Stimulated activated effector memory CD8-positive, alpha-beta T cell treated with anti-CD3 and anti-CD28 coated beads, Interleukin-12 subunit alpha, Interleukin-12 subunit beta, amount 100 ng/mL, for 72 hours (primary cell): Measurements from ENCODE around the gene COL8A1.

ENCODE experiments used
- ATAC-seq: fragments of 150-1000 bp; cut with Tn5 transposase; 2 replicates; pipeline ENCODE4 v1.10.0; 2021
- DNase-seq, 2 donors: peaks; one replicate each; pipeline ENCODE4 v3.0.0; 2021 to 2022; ENCODE audit warnings: low spot score in 2 of 2
- H3K27ac Mint-ChIP-seq: one replicate; pipeline ENCODE4 v1.8.0; 2022; ENCODE audit warnings: mild to moderate bottlenecking, mixed read lengths
- H3K36me3 Mint-ChIP-seq: one replicate; pipeline ENCODE4 v1.8.0; 2022; ENCODE audit warnings: mild to moderate bottlenecking, mixed read lengths
- H3K4me1 Mint-ChIP-seq: one replicate; pipeline ENCODE4 v1.8.0; 2022; ENCODE audit warnings: mixed read lengths
- H3K4me3 Mint-ChIP-seq: one replicate; pipeline ENCODE4 v1.8.0; 2022; ENCODE audit warnings: mild to moderate bottlenecking, mixed read lengths
- H3K9me3 Mint-ChIP-seq: one replicate; pipeline ENCODE4 v1.8.0; 2022; ENCODE audit warnings: mixed read lengths

Gene COL8A1

DNA sequence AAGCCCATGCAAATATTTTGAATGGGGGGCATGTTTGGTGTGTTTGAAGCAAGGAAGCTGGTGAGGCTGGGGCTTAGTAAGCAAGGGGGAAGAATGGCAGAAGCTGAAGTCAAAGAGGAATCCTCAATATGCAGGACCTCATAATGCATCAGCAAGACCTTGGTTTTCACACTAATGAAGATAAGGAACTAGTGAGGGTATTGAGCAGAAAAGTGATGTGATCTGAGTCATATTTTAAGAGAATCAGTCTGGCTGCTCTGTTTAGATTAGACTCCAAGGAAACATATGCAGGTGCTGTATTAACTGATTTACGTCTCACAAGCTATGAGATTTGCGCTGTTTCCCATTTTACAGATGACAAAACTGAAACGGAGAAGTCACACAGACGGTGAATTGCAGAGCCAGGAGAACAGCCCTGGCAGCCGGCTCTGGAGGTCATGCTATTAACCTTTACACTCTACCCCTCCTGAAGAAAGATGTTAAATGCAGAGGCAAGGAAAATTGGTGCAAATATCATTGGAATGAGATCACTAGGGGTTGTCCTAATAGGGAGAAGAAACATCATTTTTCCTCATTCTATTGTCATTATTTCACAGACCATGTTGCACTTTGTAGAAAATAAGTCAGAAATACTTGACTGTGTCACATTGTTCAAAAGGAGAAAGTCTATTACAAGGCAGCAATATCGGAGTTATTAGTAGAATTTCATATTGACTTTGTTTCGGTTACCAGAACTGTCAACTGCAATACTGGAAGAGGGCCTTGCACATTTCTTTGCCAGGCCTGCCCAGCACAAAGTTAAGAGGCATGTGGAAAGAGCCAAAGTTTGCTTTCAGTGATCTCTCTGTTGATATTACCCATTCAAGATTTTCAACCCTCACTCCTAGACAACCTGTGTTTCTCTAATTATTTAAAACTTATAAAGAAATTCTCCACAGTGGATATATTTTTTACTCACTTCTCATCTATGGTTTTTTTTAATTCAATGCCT lies 64.9 kb downstream of the COL8A1 start:
- Mint-ChIP-seq H3K9me3 (no peaks in the 10 kb centered on the region), H3K27ac (no peak overlapping the region), H3K4me3 (no peak overlapping the region), H3K4me1 (no peaks in the 10 kb centered on the region), H3K36me3 (no peaks in the 10 kb centered on the region)
- no peak for DNase-seq
- ATAC-seq = no peak

DNA sequence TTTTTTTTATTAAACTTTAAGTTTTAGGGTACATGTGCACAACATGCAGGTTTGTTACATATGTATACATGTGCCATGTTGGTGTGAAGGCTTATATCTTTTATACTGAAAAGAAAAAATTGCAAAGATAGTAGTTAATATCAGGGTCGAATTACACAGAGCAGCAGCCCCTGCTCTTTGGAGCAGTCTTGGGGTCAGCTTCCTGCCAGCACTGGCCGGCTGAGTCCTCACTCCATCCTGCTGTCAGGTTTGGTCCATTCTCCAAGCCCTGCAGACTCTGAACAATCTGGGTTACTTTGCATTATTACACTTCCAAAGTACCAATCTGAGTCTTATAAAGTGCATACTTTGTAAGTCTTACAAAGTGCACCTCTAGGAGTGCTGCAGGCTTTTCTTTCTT lies 66.0 kb downstream of the COL8A1 start:
- H3K36me3 Mint-ChIP-seq = no peaks in the 10 kb centered on the region
- ATAC-seq (no peak), DNase-seq (no peak)
- H3K9me3 Mint-ChIP-seq = no peaks in the 10 kb centered on the region
- no peak overlapping the region for H3K4me3 Mint-ChIP-seq
- H3K4me1 Mint-ChIP-seq = no peaks in the 10 kb centered on the region
- no peak overlapping the region for H3K27ac Mint-ChIP-seq

DNA sequence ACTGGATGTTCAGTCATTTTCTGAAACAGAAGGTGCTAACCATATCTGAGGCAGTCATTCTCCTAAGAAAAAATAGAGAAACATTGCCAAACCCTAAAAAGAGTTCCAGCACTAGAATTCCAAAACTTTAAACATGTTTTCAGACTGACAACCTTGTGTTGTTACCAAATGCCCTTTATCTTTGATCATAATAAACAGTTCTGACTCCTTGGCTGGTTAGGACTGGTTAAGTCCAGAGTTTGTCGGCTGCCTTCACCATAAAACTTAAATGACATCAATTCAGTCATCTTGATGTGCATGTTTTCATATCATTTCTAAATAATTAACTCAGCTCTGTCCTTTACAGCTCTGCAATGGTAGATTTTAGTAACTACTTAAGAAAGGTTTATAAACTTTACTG lies 68.0 kb downstream of the COL8A1 start:
- Mint-ChIP-seq H3K4me1 (no peaks in the 10 kb centered on the region), H3K4me3 (no peak overlapping the region), H3K36me3 (no peaks in the 10 kb centered on the region), H3K27ac (no peak overlapping the region), H3K9me3 (no peaks in the 10 kb centered on the region)
- DNase-seq = no peak
- ATAC-seq = no peak

DNA sequence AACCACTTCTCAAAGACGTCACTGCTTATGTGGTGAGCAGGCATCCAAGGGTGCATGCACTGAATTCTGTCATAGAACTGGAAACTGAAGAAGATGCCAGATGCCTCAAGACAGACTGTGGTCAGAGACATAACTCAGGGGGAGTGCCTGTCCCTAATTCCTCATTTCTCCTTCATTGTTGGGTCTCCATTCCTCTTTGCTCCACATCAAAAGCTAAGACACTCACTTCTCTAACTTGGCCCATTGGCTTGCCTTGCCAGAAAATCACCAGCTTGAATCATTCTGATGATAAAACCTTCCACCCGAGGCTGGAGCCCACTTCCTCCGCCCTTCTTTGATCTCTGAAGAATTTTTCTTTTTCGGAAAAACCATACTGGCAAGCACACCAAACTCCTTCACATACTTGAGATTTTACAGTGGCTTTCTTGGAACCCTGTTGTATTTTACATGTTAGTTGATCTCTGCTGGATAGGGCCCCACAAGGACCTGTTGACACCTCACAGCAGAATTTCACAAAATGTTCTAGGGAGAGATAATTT lies 69.9 kb downstream of the COL8A1 start:
- H3K4me3 Mint-ChIP-seq = no peak overlapping the region
- DNase-seq (no peak), ATAC-seq (no peak)
- no peak overlapping the region for H3K27ac Mint-ChIP-seq
- H3K9me3 Mint-ChIP-seq = no peaks in the 10 kb centered on the region
- no peaks in the 10 kb centered on the region for H3K4me1 Mint-ChIP-seq
- H3K36me3 Mint-ChIP-seq = no peaks in the 10 kb centered on the region

DNA sequence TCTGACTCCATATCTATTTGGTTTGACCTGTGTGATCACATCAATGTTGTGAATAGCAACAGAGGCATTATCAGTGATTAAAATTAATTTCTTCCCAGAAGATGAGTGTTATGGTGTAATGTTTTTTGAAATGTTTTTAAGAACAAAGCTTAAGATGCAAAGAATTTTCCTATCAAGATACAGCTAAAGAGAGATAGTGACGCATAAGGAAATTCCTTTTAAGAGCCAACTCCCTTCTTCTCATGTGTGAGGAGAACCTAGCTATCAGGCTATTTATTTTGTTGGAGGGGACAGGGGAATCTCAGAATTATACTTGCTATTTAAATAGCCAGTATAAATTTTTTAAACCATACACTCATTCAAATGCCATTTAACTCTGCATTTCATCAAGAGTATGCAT lies 71.3 kb downstream of the COL8A1 start:
- DNase-seq (no peak), ATAC-seq (no peak)
- H3K36me3 Mint-ChIP-seq = no peaks in the 10 kb centered on the region
- H3K9me3 Mint-ChIP-seq = no peaks in the 10 kb centered on the region
- no peak overlapping the region for H3K4me3 Mint-ChIP-seq
- no peaks in the 10 kb centered on the region for H3K4me1 Mint-ChIP-seq
- H3K27ac Mint-ChIP-seq = no peak overlapping the region

DNA sequence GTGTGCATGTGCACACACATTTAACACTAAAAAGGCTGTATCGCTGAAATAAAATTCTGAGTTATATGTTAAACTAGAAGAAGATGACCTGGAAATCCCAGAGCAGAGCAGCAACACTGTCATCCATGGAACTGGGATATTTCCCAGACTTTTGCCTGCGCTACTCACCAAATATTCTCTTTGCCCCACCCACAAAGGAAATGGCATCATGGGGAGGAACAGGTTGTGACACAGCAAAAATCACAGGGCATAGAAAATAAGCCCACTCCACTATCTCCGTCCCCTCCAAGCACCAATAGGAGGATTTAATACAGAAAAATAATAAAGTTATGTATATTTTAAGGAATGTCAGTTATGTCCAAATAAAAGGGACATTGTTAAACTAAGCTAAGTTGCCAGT lies 71.7 kb downstream of the COL8A1 start:
- no peak overlapping the region for H3K4me3 Mint-ChIP-seq
- H3K4me1 Mint-ChIP-seq = no peaks in the 10 kb centered on the region
- no peaks in the 10 kb centered on the region for H3K36me3 Mint-ChIP-seq
- DNase-seq = no peak
- H3K27ac Mint-ChIP-seq = no peak overlapping the region
- no peaks in the 10 kb centered on the region for H3K9me3 Mint-ChIP-seq
- ATAC-seq = no peak

DNA sequence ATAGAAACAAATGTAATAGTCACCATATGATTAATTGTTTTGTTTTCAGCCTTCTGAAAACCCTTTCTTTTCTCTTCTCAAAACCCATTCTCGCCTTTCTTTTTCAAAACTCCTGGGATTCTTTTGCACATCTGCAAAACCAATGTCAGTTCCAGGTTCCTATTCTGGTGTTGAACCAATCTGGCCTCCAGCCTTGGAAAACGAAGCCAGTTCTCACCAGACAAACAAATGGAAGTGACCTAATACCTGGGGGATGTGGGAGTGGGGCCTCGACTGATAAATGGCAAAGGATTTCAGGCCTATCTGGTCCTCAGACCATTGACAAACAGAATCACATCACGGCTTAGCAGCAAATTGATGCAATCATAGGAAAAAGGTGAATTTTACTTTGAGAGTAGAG lies 73.0 kb downstream of the COL8A1 start:
- no peaks in the 10 kb centered on the region for H3K4me1 Mint-ChIP-seq

DNA sequence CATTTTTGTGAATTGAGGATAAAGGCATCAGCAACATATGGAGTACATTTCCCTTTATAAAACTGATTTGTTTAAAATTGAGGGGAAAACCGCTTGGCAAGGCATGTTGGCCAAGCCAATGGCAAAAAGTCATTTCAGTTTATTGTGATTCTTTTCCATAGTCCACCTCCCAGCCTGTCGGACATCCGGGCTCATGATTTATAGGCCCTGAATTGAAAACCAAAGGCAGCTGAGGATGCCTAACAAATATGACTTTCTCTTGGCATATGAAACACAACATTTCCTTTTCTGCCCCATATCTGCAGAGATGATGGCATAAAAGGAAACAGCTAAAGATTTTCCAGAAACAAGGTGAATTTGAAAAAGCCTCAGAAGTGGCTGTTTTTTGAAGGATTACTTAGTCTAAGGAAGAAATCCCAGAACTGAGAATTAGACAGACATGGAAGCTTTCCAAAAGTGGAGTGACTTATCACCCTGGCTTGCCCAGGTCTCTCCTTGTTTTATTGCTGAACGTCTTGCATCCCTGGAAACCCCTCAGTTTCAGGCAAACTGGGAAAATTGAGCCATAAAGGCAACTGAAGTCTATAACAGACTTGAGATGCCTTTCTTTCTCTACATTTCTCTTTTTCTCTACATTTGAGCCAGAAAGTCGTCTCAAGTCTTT lies 74.0 kb downstream of the COL8A1 start:
- ATAC-seq (no peak), DNase-seq (no peak)
- Mint-ChIP-seq H3K27ac (no peak overlapping the region), H3K4me3 (no peak overlapping the region), H3K9me3 (no peaks in the 10 kb centered on the region), H3K4me1 (no peaks in the 10 kb centered on the region), H3K36me3 (no peaks in the 10 kb centered on the region)

More for the DNA sequence above, 73.0 kb downstream of the COL8A1 start:
- Mint-ChIP-seq H3K36me3 (no peaks in the 10 kb centered on the region), H3K9me3 (no peaks in the 10 kb centered on the region), H3K4me3 (no peak overlapping the region), H3K27ac (no peak overlapping the region)
- DNase-seq = no peak
- no peak for ATAC-seq

DNA sequence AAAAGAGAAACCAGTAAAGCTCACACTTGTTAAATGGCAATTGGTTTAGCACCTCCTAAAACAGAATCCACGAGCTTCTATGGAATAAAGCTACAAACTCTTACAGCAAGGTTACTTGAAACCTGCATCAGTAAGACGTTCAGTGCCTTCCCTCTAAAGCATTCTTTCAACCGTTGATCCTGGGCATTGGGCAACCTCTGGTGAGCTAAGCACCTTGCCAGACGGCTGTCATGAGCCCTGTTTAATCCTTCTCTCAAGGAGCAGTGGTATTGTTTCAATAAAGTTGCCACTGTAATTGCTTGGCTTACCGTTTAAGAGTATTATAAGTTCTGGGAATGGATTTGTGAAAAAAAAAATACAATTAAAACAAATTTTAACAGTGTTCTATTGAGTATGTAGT lies 75.0 kb downstream of the COL8A1 start:
- H3K4me1 Mint-ChIP-seq = no peaks in the 10 kb centered on the region
- H3K9me3 Mint-ChIP-seq = no peaks in the 10 kb centered on the region
- DNase-seq (no peak), ATAC-seq (no peak)
- no peaks in the 10 kb centered on the region for H3K36me3 Mint-ChIP-seq
- no peak overlapping the region for H3K4me3 Mint-ChIP-seq
- H3K27ac Mint-ChIP-seq = no peak overlapping the region

DNA sequence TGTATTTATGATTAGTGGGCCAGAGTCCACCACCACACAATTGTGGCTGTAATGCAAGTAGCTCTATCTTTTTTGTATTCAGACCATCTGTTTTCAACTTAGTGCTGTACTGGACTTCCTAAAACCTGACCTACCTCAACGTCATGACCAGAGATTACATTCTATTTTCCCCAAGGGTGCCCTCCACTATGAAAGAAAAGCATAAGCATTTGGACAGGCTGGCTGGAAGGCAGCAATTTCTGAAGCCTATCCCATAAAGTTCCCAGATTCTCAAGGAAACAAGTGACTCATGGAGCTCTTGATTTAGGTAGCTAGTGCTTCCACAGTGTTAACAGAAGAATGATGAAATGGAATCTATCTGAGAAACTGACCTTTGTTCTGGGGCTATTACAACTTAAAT lies 75.8 kb downstream of the COL8A1 start:
- no peak overlapping the region for H3K27ac Mint-ChIP-seq
- H3K9me3 Mint-ChIP-seq = no peaks in the 10 kb centered on the region
- H3K36me3 Mint-ChIP-seq = no peaks in the 10 kb centered on the region

DNA sequence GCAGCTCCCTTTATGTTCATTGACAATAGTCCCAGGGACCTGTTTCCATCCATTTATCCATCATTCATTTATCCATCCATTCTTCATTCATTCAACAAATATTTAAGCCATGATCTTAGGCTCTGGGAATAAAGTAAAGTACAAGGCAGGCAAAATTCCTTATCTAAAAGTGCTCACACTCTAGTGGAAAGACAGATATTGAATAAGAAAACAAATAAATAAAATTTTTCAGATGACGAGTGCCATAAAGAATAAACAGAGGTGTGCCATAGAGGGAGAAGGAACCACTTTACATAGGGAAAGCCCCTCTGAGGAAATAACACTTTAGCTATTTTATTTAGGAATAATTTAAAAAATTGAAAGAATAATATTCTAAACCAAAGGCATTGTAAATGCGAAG lies 76.2 kb downstream of the COL8A1 start:
- DNase-seq (no peak), ATAC-seq (no peak)
- H3K4me3 Mint-ChIP-seq = no peak overlapping the region
- no peaks in the 10 kb centered on the region for H3K4me1 Mint-ChIP-seq
- H3K36me3 Mint-ChIP-seq = no peaks in the 10 kb centered on the region
- H3K9me3 Mint-ChIP-seq = no peaks in the 10 kb centered on the region
- H3K27ac Mint-ChIP-seq = no peak overlapping the region

More for the DNA sequence above, 75.8 kb downstream of the COL8A1 start:
- H3K4me1 Mint-ChIP-seq = no peaks in the 10 kb centered on the region
- no peak overlapping the region for H3K4me3 Mint-ChIP-seq
- ATAC-seq = no peak
- no peak for DNase-seq

DNA sequence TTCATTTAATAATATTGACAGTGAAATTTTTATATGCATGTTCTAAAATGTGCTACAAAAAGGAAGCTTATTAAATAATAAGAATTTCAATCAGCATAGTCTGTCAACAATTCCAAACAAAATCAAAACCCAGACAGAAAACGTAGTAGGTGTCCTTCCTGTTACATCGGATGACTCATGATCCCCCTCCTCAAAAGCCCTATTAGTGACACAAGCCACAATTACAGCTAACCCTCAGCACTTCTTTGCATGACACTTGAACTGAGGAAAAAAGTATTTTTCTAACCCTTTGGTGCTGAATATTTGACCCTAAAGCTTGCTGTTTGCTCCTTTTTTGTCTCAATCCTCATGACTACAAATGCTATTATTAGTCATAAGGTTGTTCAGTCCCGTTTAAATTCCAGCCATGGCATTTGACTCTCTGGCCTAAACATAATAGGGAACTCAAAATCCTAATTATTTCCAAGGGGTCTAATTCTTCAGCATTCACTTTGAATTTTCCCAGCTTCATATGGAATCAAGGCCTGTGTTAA lies 78.1 kb downstream of the COL8A1 start:
- Mint-ChIP-seq H3K4me3 (no peak overlapping the region), H3K36me3 (no peaks in the 10 kb centered on the region), H3K4me1 (no peaks in the 10 kb centered on the region), H3K27ac (no peak overlapping the region), H3K9me3 (no peaks in the 10 kb centered on the region)
- DNase-seq = no peak
- ATAC-seq = no peak

DNA sequence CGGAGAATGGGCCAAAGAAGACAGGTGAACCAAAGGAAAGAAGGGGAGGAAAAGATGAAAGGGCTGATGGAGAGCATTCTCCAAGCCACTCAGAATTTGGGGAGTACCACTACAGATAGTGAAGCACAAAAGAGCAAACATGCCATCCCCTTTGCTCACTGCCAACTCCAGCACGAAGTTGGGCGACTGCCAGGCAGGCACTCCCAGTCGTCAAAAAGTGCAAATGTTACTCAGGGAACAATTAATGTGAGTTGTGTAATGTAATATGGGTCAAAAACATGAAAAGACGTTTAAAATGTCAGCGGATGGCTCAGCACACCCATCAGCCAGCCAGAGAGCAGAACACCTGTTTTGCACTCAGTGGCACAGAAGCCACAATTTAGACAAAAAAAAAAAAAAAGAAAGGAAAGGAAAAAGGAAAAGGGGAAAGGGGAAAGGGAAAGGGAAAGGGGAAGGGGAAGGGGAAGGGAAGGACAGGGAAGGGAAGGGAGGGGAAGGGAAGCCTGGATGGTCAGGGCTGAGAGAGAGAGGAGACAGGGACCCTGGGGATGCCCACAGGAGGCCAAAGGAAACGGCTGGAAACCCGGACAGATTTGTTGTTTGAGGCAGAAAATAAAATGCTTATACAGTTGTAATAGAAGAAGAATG lies 82.7 kb downstream of the COL8A1 start:
- Mint-ChIP-seq H3K4me1 (no peaks in the 10 kb centered on the region), H3K4me3 (no peak overlapping the region), H3K36me3 (no peaks in the 10 kb centered on the region), H3K9me3 (no peaks in the 10 kb centered on the region), H3K27ac (no peak overlapping the region)
- ATAC-seq = no peak
- no peak for DNase-seq

DNA sequence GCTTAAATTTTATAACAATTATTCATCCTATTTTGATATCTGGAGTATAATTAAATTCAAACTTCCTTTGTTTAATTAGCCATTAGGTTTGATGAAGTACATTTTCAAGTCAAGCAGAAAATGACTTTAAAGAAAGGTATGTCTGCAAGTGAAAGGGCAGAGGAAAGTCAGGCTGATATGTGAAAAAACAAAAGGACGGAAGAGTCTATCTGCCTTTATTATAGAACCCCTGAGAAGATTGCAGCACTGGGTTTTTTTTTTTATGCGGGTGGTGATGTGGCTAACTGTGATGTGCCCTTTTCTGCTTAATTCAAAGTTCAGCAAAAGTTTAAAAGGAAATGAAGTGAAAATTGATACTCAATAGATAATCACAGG lies 83.2 kb downstream of the COL8A1 start:
- H3K36me3 Mint-ChIP-seq = no peaks in the 10 kb centered on the region
- H3K27ac Mint-ChIP-seq = no peak overlapping the region
- H3K4me3 Mint-ChIP-seq = no peak overlapping the region
- H3K4me1 Mint-ChIP-seq = no peaks in the 10 kb centered on the region
- no peak for DNase-seq
- no peaks in the 10 kb centered on the region for H3K9me3 Mint-ChIP-seq
- no peak for ATAC-seq

DNA sequence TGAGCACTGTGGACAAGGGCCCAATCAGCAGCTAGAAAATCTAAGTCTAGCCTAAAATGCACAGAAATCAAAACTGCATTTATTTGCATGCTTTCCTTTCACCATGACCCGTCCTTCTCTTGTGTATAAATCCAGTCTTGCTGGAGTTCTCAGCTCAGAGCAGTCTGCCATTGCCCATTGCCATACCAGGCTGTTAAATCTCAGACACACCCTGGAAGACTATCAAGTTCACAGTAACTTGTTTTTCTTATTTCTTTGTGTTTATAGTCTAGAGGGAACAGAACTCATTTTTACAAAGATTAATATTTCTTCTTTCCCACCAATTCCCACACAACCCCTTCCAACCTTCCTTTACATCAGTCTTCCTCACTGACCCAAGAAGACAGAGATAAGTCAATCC lies 85.9 kb downstream of the COL8A1 start:
- DNase-seq (no peak), ATAC-seq (no peak)
- H3K36me3 Mint-ChIP-seq = no peaks in the 10 kb centered on the region
- H3K4me3 Mint-ChIP-seq = no peak overlapping the region
- no peaks in the 10 kb centered on the region for H3K4me1 Mint-ChIP-seq
- no peaks in the 10 kb centered on the region for H3K9me3 Mint-ChIP-seq
- no peak overlapping the region for H3K27ac Mint-ChIP-seq
